ENCODE data around the gene CARD11.

Gene CARD11

GRCh38 chr7:3020416-3020815, 23.3 kb downstream of the CARD11 start:
- no peak for DNase-seq (ENCODE audit: low spot score)

DNA sequence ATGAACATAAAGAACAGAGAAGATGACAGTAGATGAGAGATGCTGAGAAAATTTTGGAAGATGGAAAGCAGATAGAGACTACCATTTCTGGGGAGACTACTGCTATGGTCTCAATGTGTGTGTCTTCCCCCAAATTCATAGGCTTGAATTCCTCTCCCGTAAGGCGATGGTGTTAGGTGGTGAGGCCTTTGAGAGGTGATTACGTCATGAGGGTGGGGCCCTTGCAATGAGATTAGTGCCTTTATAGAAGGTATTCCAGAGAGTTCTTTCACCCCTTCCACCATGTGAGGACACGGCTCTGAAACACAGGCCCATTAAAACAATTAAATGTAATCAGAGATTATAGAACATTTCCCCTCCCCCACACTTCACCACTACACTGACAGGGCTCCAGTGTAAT, 23.9 kb downstream of the CARD11 start:
- no peak for DNase-seq (ENCODE audit: low spot score)

- no peak for DNase-seq (ENCODE audit: low spot score)
These were observed 29.5 kb downstream of the CARD11 start for GRCh38 chr7:3013975-3014792.

GRCh38 chr7:3011211-3011852, 32.3 kb downstream of the CARD11 start:
- no peak for DNase-seq (ENCODE audit: low spot score)

GRCh38 chr7:3010161-3010560, 33.5 kb downstream of the CARD11 start:
- no peak for DNase-seq (ENCODE audit: low spot score)

GRCh38 chr7:3009086-3009485, 34.6 kb downstream of the CARD11 start:
- no peak for DNase-seq (ENCODE audit: low spot score)

DNA sequence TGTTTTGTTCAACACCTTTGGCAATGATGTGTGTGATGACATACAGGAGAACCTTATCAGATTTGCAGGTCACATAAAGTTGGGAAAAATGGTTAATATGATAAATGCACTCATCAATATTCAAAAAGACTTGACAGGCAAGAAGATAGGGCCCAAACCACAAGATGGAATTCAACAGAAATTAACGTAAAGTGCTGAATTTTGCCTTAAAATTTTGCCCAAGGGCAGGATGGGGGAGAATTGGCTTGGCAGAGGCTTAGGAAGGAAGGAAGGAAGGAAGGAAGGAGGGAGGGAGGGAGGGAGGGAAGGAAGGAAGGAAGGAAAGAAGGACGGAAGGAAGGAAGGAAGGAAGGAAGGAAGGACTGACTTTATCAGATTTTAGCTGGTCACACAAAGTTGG, 35.3 kb downstream of the CARD11 start:
- DNase-seq (ENCODE audit: low spot score), result no peak

DNA sequence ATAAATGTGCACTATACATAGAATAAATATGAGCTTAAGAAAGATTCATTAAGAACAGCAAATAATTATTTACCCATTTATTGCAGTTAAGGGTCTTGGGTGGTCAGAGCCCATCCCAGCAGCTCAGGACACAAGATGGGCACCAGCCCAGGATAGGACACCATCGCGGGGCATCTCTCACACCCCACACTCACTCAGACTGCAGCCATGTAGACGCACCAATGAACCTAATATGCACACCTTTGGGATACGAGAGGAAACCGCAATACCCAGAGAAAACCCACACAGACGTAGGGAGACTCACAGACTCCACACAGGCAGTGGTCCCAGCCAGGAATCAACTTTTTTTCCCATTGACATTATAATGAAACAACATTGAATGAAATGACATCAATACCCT, 36.0 kb downstream of the CARD11 start:
- DNase-seq (ENCODE audit: low spot score), result no peak

DNA sequence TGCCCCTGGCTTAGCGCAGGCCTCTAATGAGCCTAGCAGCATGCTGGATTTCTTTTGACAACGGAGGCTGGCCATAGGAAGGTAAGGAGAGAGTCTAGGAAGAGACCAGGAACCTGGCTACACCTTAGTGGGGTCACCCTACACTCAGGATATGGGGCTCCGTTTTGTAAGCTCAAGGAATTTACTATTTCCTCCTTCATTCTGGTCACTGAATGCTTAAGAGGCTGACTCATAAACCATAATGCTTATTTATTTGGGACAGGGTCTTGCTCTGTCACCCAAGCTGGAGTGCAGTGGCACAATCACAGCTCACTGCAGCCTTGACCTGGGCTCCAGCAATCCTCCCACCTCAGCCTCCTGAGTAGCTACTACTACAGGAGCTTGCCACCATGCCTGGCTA, 38.4 kb downstream of the CARD11 start:
- no peak for DNase-seq (ENCODE audit: low spot score)

DNA sequence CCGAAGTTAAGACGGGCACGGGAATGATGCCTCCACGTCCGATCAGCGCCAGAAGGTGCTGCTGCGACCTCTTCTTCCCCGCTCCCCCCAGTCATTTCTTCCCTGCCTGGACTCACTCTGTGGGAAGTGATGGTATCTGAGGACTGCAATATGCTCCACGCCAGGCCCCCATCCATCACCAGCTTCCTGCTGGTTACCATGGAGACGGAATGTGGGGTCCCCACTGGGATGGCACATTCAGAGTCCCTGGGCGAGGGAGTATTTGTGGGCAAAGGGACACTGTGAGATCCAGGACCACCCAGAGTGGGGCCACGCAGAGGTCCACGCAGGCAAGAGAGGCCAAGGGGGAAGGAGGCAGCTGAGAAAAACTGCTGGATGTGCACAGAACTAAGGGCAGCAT, 39.7 kb downstream of the CARD11 start:
- no peak for DNase-seq (ENCODE audit: low spot score)

GRCh38 chr7:3002631-3003030, 41.0 kb downstream of the CARD11 start:
- DNase-seq (ENCODE audit: low spot score), result no peak

DNA sequence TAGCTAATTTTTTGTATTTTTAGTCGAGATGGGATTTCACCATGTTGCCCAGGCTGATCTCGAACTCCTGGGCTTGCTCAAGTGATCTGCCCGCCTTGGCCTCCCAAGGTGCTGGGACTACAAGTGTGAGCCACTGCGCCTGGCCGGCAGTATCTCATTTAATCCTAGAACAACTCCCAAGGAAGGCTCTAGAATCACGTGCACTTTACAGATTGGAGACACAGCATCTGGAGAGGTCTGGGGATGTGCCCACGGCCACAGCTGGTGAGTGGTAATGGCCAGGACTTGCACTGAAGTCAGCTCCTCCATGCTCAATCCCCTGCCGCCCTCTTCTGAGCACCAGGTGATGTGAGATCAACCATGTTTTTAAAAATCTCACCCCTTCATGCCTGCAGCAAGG, 43.1 kb downstream of the CARD11 start:
- DNase-seq (ENCODE audit: low spot score), result no peak

DNA sequence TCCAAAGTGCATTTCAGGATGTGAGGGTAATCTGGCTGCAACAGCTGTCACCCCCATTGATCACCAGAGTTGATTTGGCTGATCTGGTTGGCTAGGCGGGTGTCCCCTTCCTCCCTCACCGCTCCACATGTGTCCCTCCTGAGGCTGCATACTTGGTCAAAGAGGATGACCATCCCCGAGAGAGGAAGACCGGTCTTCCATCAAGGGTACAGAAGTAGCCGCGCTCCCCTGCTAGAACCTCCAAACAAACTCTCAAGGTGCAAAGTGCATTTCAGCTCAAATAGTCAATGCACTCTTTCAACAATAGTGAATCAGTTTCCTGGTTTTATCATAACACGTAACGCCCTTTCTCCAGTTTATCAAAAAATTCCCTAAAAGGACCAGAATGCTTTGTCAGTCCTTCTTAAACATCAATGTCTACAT, 44.6 kb downstream of the CARD11 start:
- DNase-seq (ENCODE audit: low spot score), result no peak

DNA sequence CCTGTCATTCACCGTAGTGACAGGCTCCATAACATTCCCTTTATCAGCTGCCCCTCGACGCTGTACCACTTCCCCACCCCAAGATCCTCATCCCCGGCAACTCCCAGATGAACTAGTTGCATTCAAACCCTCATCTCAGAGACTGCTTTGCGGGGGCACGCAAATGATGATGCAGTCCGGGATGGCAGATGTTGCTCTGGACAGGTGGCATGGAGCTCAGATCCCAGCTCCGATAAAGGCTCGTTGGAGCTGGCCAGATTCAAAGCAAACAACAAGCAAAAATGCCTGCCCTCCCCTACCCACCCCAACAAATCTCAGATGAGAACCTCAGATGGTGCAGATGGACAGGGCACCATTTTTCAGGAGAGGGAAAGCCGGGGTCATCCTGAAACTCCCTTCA, 46.7 kb downstream of the CARD11 start:
- no peak for DNase-seq (ENCODE audit: low spot score)

GRCh38 chr7:2996141-2996540, 47.5 kb downstream of the CARD11 start:
- no peak for DNase-seq (ENCODE audit: low spot score)

DNA sequence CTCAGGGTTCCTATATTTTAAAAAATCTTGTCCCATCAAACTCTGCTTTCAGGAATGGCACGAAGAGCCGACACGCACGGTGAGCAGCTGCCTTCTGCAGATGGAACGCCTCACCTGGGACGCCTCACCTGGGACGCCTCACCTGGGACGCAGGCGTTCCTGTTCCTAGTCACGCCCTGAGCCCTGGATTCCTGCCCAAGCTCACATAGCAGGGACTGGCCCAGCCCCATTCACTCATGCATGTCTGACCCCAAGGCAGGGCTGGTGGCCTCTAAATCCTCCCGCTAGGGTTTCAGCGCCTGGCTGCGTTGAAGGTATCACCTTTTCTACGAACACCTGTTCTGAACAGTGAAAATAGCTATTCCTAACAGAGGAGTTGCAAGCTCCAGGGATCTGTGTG, 49.8 kb downstream of the CARD11 start:
- no peak for DNase-seq (ENCODE audit: low spot score)

- DNase-seq (ENCODE audit: low spot score), result no peak
These were observed 50.3 kb downstream of the CARD11 start for GRCh38 chr7:2993396-2993795.

DNA sequence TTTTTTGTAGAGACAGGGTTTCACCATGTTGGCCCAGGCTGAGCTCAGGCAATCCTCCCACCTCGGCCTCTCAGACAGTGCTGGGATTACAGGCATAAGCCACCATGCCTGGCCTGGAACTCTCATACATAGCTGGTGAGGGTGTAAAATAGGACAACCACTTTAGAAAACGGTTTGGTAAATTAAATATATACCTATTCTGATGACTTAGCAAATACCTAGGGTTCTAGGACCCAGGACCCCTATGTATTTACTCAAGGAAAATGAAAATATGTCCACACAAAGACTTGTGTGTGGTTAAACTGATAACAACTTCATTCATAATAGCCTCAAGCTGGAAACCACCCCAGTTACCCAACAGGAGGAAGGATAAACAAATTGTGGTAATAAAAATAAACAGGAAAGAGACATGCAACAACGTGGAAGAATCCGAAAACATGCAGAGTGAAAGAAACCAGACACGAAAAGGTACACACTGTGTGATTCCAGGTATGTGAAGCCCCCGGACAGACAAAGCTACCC, 52.7 kb downstream of the CARD11 start:
- no peak for DNase-seq (ENCODE audit: low spot score)

DNA sequence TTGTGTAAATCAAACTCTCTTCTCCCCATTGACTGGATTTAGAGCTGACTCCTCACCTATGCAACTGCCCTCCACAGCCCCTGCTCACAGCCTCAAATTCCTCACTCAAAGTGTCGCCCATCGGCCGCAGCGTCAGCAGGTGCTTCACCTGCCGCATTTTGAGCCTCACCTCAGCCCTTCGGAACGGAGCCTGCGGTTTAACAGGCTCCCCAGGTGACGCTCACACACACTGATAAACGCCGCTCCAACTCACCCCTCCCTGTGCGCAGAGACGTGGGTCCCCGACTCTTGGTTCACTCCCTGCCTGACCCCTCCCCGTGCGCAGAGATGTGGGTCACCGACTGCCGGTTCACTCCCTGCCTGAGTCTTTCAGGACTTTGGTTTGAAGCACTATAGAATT, 57.1 kb downstream of the CARD11 start:
- DNase-seq (ENCODE audit: low spot score), result no peak

DNA sequence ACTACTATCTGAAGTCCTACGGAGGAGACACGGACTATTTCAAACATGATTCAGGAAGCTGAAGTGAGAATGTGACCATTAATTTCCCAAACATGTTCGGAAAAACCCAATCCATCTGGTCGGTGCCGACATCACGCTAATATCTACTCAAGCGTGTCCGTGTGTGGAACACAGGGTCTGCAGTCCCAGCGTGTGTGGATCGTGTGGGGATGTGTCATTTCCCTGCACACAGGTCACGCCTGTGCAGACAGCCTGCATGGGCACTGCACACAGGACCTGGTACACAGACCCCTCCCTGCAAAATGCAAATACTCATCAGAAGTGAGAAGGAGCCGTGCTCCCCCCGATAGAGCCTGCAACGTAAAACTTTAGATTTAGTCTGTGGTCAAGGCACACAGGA, 57.8 kb downstream of the CARD11 start:
- DNase-seq (ENCODE audit: low spot score), result no peak

DNA sequence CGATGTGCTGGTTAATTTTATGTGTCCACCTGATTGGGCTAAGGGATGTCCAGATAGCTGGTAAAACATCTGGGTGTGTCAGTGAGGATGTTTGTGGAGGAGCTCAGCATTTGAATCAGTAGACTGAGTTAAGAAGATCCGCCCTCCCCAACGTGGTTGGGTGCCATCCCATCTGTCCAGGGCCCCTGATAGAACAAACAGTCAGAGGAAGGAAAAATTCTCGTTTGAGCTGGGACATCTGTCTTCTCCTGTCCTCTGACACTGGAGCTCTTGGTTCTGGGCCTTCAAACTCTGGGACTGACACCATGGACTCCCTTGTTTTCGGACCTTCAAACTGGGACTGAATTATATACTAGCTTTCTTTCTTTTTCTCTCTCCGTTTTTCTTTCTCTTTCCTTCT, 59.6 kb downstream of the CARD11 start:
- no peak for DNase-seq (ENCODE audit: low spot score)

DNA sequence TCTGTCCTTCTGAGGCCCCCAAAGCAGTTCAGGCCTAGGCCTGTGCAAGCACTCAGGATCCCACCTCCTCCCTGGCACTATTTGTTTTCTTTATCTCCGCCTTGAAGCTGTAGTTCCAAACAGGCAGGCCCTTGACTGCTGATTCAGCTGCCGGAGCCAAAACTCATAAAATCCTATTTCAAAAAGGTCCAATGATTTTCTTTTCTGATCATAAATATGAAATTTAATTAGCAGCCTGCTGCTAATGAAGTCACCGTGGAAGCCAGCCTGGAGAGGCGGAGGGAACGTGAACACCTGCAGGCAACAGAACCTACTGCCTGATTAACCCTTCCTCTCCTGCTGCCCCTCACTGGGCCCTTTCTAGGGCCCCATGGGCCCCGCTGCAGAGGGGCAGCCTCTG, 60.1 kb downstream of the CARD11 start:
- DNase-seq (ENCODE audit: low spot score), result no peak

DNA sequence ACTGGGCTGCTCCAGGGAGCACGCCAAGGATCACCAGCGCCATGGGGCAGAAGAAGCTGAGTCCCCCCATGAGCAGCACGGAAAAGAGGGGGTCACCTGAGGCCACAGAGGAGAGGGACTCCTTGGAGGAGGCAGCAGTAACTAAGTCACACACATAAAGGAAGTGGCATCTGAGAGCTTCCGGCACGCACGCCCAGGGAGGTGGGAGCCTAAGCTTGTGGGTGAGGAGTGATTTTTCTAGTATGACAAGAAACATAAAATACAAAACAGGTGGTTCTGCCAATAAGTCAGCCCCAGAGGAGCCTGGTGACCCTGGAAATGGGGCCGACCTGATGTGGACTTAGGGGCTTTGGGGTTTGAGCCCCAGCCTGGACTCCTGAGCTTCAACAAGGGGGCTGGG, 60.8 kb downstream of the CARD11 start:
- DNase-seq (ENCODE audit: low spot score), result no peak

GRCh38 chr7:2982401-2982800, 61.3 kb downstream of the CARD11 start:
- no peak for DNase-seq (ENCODE audit: low spot score)

Measured in HuH-7 (cell line).